Mucosa of rectum (tissue), 2 donors: ENCODE data around the gene SLC9C2.

Source experiments
- H3K27ac ChIP-seq, 2 donors: one replicate each; pipeline ENCODE4 v1.7.0; 2013; ENCODE audit warnings: inconsistent platforms in 2 of 2, low read depth in 2 of 2, low read length in 2 of 2
- H3K27me3 ChIP-seq, 2 donors: one replicate each; pipeline ENCODE4 v1.7.0; 2013; ENCODE audit warnings: low read length in 2 of 2; ENCODE audit not compliant: control insufficient read depth in 2 of 2, insufficient read depth in 2 of 2
- H3K36me3 ChIP-seq, 2 donors: one replicate each; pipeline ENCODE4 v1.7.0; 2013; ENCODE audit warnings: low read length in 2 of 2; ENCODE audit not compliant: control insufficient read depth in 2 of 2, insufficient read depth in 2 of 2
- H3K4me1 ChIP-seq, 2 donors: one replicate each; pipeline ENCODE4 v1.7.0; 2013; ENCODE audit warnings: low read length in 2 of 2, mild to moderate bottlenecking in 1 of 2; ENCODE audit not compliant: control insufficient read depth in 2 of 2, insufficient read depth in 2 of 2
- H3K4me3 ChIP-seq, 2 donors: one replicate each; pipeline ENCODE4 v1.7.0; 2013; ENCODE audit warnings: low read length in 2 of 2
- H3K9ac ChIP-seq, 2 donors: one replicate each; pipeline ENCODE4 v1.7.0; 2013; ENCODE audit warnings: low read length in 2 of 2, low read depth in 1 of 2, mild to moderate bottlenecking in 1 of 2
- H3K9me3 ChIP-seq, 2 donors: one replicate each; pipeline ENCODE4 v1.7.0; 2013; ENCODE audit warnings: low read length in 2 of 2; ENCODE audit not compliant: control insufficient read depth in 2 of 2
- donor health status: healthy.
- donor health status: Normal muscosa, but diverticular disease.

SLC9C2 gene

GRCh38 chr1:173489929-173490328 lies 112.9 kb downstream of the SLC9C2 start:
- Histone ChIP-seq H3K4me1 (no peaks in the 10 kb centered on the region), H3K36me3 (peaks cover 42 to 45% of the 10 kb centered on the region in 2 donors), H3K4me3 (no peak overlapping the region), H3K27ac (no peak overlapping the region), H3K9ac (no peak overlapping the region), H3K27me3 (no peaks in the 10 kb centered on the region), H3K9me3 (no peaks in the 10 kb centered on the region)

GRCh38 chr1:173489149-173489600 lies 113.7 kb downstream of the SLC9C2 start:
- Histone ChIP-seq H3K27me3 (no peaks in the 10 kb centered on the region), H3K4me1 (no peaks in the 10 kb centered on the region), H3K9ac (no peak overlapping the region), H3K27ac (no peak overlapping the region), H3K36me3 (peaks cover 50 to 51% of the 10 kb centered on the region in 2 donors), H3K4me3 (no peak overlapping the region), H3K9me3 (no peaks in the 10 kb centered on the region)

- Histone ChIP-seq H3K4me3 (no peak overlapping the region), H3K36me3 (peaks cover 52 to 57% of the 10 kb centered on the region in 2 donors), H3K27me3 (no peaks in the 10 kb centered on the region), H3K9me3 (no peaks in the 10 kb centered on the region), H3K27ac (no peak overlapping the region), H3K4me1 (no peaks in the 10 kb centered on the region), H3K9ac (no peak overlapping the region)
Measured at GRCh38 chr1:173488001-173488400, 114.9 kb downstream of the SLC9C2 start.

- Histone ChIP-seq H3K4me3 (no peak overlapping the region), H3K4me1 (no peaks in the 10 kb centered on the region), H3K36me3 (peaks cover 74% of the 10 kb centered on the region in 2 donors), H3K9ac (no peak overlapping the region), H3K27ac (no peak overlapping the region), H3K9me3 (no peaks in the 10 kb centered on the region), H3K27me3 (no peaks in the 10 kb centered on the region)
Measured at GRCh38 chr1:173485401-173485800, 117.5 kb downstream of the SLC9C2 start.

- H3K9me3 ChIP-seq, result no peaks in the 10 kb centered on the region
- no peak overlapping the region for H3K27ac ChIP-seq
- peaks cover 0 to 2% of the 10 kb centered on the region in 2 donors for H3K4me1 ChIP-seq
- H3K9ac ChIP-seq, result no peak overlapping the region
- H3K4me3 ChIP-seq, result no peak overlapping the region
- no peaks in the 10 kb centered on the region for H3K27me3 ChIP-seq
- H3K36me3 ChIP-seq, result peaks cover 72 to 73% of the 10 kb centered on the region in 2 donors
Measured at GRCh38 chr1:173484276-173484675, 118.6 kb downstream of the SLC9C2 start.

- Histone ChIP-seq H3K9me3 (no peaks in the 10 kb centered on the region), H3K36me3 (peaks cover 58 to 59% of the 10 kb centered on the region in 2 donors), H3K9ac (no peak overlapping the region), H3K4me3 (no peak overlapping the region), H3K27ac (no peak overlapping the region), H3K4me1 (peaks cover 10 to 14% of the 10 kb centered on the region in 2 donors), H3K27me3 (no peaks in the 10 kb centered on the region)
Measured at GRCh38 chr1:173482683-173483082, 120.2 kb downstream of the SLC9C2 start.

GRCh38 chr1:173481195-173481772 lies 121.6 kb downstream of the SLC9C2 start:
- Histone ChIP-seq H3K27ac (no peak overlapping the region), H3K36me3 (peaks cover 45% of the 10 kb centered on the region in 2 donors), H3K4me3 (no peak overlapping the region), H3K9me3 (no peaks in the 10 kb centered on the region), H3K9ac (no peak overlapping the region), H3K27me3 (no peaks in the 10 kb centered on the region), H3K4me1 (peaks cover 13 to 16% of the 10 kb centered on the region in 2 donors)

- no peaks in the 10 kb centered on the region for H3K27me3 ChIP-seq
- no peaks in the 10 kb centered on the region for H3K9me3 ChIP-seq
- H3K9ac ChIP-seq, result no peak overlapping the region
- H3K4me1 ChIP-seq, result peaks cover 26 to 30% of the 10 kb centered on the region in 2 donors
- peaks cover 29 to 30% of the 10 kb centered on the region in 2 donors for H3K36me3 ChIP-seq
- no peak overlapping the region for H3K27ac ChIP-seq
- H3K4me3 ChIP-seq, result peak overlapping the region in 1 of 2 donors; percentile 58
Measured at GRCh38 chr1:173479649-173480048, 123.2 kb downstream of the SLC9C2 start.

GRCh38 chr1:173478094-173478674 lies 124.7 kb downstream of the SLC9C2 start:
- Histone ChIP-seq H3K4me3 (peak overlapping the region; percentile 87 to 95), H3K27ac (peak overlapping the region; percentile 98), H3K36me3 (peaks cover 21 to 23% of the 10 kb centered on the region in 2 donors), H3K27me3 (no peaks in the 10 kb centered on the region), H3K9me3 (no peaks in the 10 kb centered on the region), H3K4me1 (peaks cover 31 to 44% of the 10 kb centered on the region in 2 donors), H3K9ac (peak overlapping the region; percentile 92 to 99)

GRCh38 chr1:173477286-173478093 lies 125.4 kb downstream of the SLC9C2 start, which contains the start of gene PRDX6:
PRDX6 (plus strand) TSS chr1:173477335; CDS start chr1:173477398, 63 bp downstream.
- peak within 1 kb of the TSS; percentile 97 to 99 for H3K9ac ChIP-seq
- H3K4me1 ChIP-seq, result peaks cover 31 to 46% of the 10 kb centered on the region in 2 donors
- H3K4me3 ChIP-seq, result peak within 1 kb of the TSS; percentile 90 to 95
- peaks cover 14 to 17% of the 10 kb centered on the region in 2 donors for H3K36me3 ChIP-seq
- H3K9me3 ChIP-seq, result no peaks in the 10 kb centered on the region
- peak within 1 kb of the TSS; percentile 98 for H3K27ac ChIP-seq
- no peaks in the 10 kb centered on the region for H3K27me3 ChIP-seq
